SU-DHL-6 (cell line): ENCODE measurements around the gene NCOA5.

ENCODE experiments used
- H2AFZ ChIP-seq: fragments of 200-600 bp; sonication (generic); 2 replicates; pipeline ENCODE4 v1.6.1; 2014; ENCODE audit warnings: low read depth, mild to moderate bottlenecking, moderate library complexity, mixed read lengths, antibody characterized with exemption, low read length; ENCODE audit not compliant: severe bottlenecking
- H3F3A ChIP-seq: fragments of 200-600 bp; shearing (Covaris generic); 2 replicates; pipeline ENCODE4 v1.6.0; 2016; ENCODE audit warnings: antibody characterized with exemption, mild to moderate bottlenecking; ENCODE audit not compliant: insufficient read depth
- H3K27ac ChIP-seq: fragments of 200-600 bp; sonication (generic); 2 replicates; pipeline ENCODE4 v1.5.1; 2016; ENCODE audit warnings: low read depth, mild to moderate bottlenecking, low read length, moderate library complexity, mixed read lengths
- H3K27me3 ChIP-seq: fragments of 200-600 bp; sonication (generic), shearing (Covaris generic); 2 replicates; pipeline ENCODE4 v1.6.0; 2014; ENCODE audit warnings: mild to moderate bottlenecking, low read length
- H3K36me3 ChIP-seq: fragments of 200-600 bp; sonication (generic); 2 replicates; pipeline ENCODE4 v1.6.1; 2014; ENCODE audit warnings: mild to moderate bottlenecking, low read length, mixed read lengths
- H3K4me2 ChIP-seq: fragments of 300-600, 200-600 bp; shearing (Covaris generic), sonication (generic); 2 replicates; pipeline ENCODE4 v1.6.0; 2014; ENCODE audit warnings: low read length, low read depth, mild to moderate bottlenecking; ENCODE audit not compliant: poor library complexity, severe bottlenecking
- H3K4me3 ChIP-seq: fragments of 200-600 bp; sonication (generic); 2 replicates; pipeline ENCODE4 v1.5.1; 2014; ENCODE audit warnings: antibody characterized with exemption, low read length, mild to moderate bottlenecking, mixed read lengths; ENCODE audit not compliant: insufficient read depth, poor library complexity, severe bottlenecking
- H3K79me2 ChIP-seq: fragments of 200-600 bp; sonication (generic); 2 replicates; pipeline ENCODE4 v1.6.1; 2014; ENCODE audit warnings: mild to moderate bottlenecking, low read length, moderate library complexity; ENCODE audit not compliant: insufficient read depth
- H3K9ac ChIP-seq: fragments of 200-600 bp; sonication (generic); 2 replicates; pipeline ENCODE4 v1.7.0; 2014; ENCODE audit warnings: mild to moderate bottlenecking, low read length
- H3K9me2 ChIP-seq: fragments of 200-600 bp; sonication (generic); replicated peaks from 2 replicates; pipeline ENCODE4 v1.6.1; 2014; ENCODE audit warnings: low read length; ENCODE audit not compliant: insufficient read depth
- H3K9me3 ChIP-seq: fragments of 200-600 bp; sonication (generic); 2 replicates; pipeline ENCODE4 v1.6.1; 2014; ENCODE audit warnings: low read length, mixed read lengths; ENCODE audit not compliant: insufficient read depth
- H4K20me1 ChIP-seq: fragments of 200-600 bp; sonication (generic); 2 replicates; pipeline ENCODE4 v1.6.1; 2014; ENCODE audit warnings: low read depth, mild to moderate bottlenecking, antibody characterized with exemption, low read length, moderate library complexity, mixed read lengths
- CTCF ChIP-seq: fragments of 200-600 bp; sonication (generic); IDR thresholded peaks from one replicate; pipeline ENCODE4 v1.5.1; 2017; ENCODE audit warnings: antibody characterized with exemption, mild to moderate bottlenecking, low read length, moderate library complexity; ENCODE audit not compliant: insufficient read depth, poor library complexity, severe bottlenecking
- EZH2phosphoT487 ChIP-seq: fragments of 200-600 bp; sonication (generic), shearing (Covaris generic); conservative IDR thresholded peaks from 2 replicates; pipeline ENCODE4 v1.6.1; 2018; ENCODE audit warnings: mild to moderate bottlenecking, antibody characterized with exemption, low read length, moderate library complexity, mixed read lengths

Gene NCOA5

GRCh38 chr20:46108976-46109375, 19.2 kb upstream of the NCOA5 start:
- Histone ChIP-seq H3F3A (no peaks in the 10 kb centered on the region), H3K9me2 (no peaks in the 10 kb centered on the region), H3K27me3 (no peaks in the 10 kb centered on the region), H3K79me2 (no peaks in the 10 kb centered on the region), H4K20me1 (no peaks in the 10 kb centered on the region), H3K9ac (no peak overlapping the region), H3K27ac (no peak overlapping the region), H3K9me3 (no peaks in the 10 kb centered on the region), H2AFZ (no peak overlapping the region), H3K36me3 (no peaks in the 10 kb centered on the region), H3K4me3 (no peak overlapping the region), H3K4me2 (no peak overlapping the region)
- no peak for TF ChIP-seq EZH2phosphoT487
- no peak for TF ChIP-seq CTCF

- H3K79me2 ChIP-seq = no peaks in the 10 kb centered on the region
- no peaks in the 10 kb centered on the region for H3K36me3 ChIP-seq
- no peaks in the 10 kb centered on the region for H3F3A ChIP-seq
- H3K9me3 ChIP-seq = no peaks in the 10 kb centered on the region
- H3K9ac ChIP-seq = no peak overlapping the region
- no peaks in the 10 kb centered on the region for H3K27me3 ChIP-seq
- TF ChIP-seq CTCF (no peak), EZH2phosphoT487 (no peak)
- H4K20me1 ChIP-seq = no peaks in the 10 kb centered on the region
- no peak overlapping the region for H3K27ac ChIP-seq
- H3K4me3 ChIP-seq = no peak overlapping the region
- no peak overlapping the region for H2AFZ ChIP-seq
- H3K9me2 ChIP-seq = no peaks in the 10 kb centered on the region
- no peak overlapping the region for H3K4me2 ChIP-seq
Measured at GRCh38 chr20:46108435-46108841, 18.7 kb upstream of the NCOA5 start.

- Histone ChIP-seq H2AFZ (no peak overlapping the region), H3K4me2 (no peak overlapping the region), H3K79me2 (no peaks in the 10 kb centered on the region), H3F3A (no peaks in the 10 kb centered on the region), H3K9me3 (no peaks in the 10 kb centered on the region), H3K27ac (no peak overlapping the region), H4K20me1 (no peaks in the 10 kb centered on the region), H3K36me3 (no peaks in the 10 kb centered on the region), H3K4me3 (no peak overlapping the region), H3K27me3 (no peaks in the 10 kb centered on the region), H3K9ac (no peak overlapping the region), H3K9me2 (no peaks in the 10 kb centered on the region)
- no peak for TF ChIP-seq CTCF
- TF ChIP-seq EZH2phosphoT487 = no peak
Measured at GRCh38 chr20:46107061-46107460, 17.3 kb upstream of the NCOA5 start.

- Histone ChIP-seq H3K27me3 (no peaks in the 10 kb centered on the region), H3K36me3 (no peaks in the 10 kb centered on the region), H2AFZ (no peak overlapping the region), H4K20me1 (no peaks in the 10 kb centered on the region), H3K9me3 (no peaks in the 10 kb centered on the region), H3K9me2 (no peaks in the 10 kb centered on the region), H3K79me2 (no peaks in the 10 kb centered on the region), H3K4me3 (no peak overlapping the region), H3F3A (no peaks in the 10 kb centered on the region), H3K27ac (no peak overlapping the region), H3K4me2 (no peak overlapping the region), H3K9ac (no peak overlapping the region)
- TF ChIP-seq EZH2phosphoT487 (no peak), CTCF (no peak)
Measured at GRCh38 chr20:46104262-46104661, 14.5 kb upstream of the NCOA5 start.
